ENCODE results near the gene JUN.

DNA sequence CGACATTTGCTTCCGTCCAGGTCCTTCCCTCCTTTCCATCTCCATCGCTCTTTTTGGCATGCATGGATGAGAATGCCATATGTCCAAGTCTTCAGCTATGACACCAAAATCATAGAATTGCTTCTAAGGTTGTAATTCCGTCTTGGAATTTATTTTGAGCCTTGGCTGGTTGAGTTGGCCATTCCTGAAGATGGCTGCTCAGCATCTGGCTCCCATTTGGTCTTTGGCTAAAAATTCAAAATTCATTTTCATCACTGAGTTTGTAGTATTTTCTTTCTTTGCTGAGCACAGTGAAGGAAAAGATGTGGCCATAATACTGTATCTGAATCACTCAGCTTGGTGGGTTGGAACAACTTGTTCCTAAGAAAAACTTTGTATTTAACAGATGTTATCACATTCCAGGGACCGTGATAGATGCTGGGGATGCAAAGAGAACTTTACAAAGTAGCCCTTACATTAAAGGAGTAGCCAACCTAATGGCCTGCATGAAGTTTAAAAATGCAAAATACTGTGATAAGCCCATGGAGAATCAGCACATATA lies 15.6 kb downstream of the JUN start:
- no peak for TF ChIP-seq POLR2A (IDR thresholded peaks at IDR 0.05)
- TF ChIP-seq, protein P1, sequence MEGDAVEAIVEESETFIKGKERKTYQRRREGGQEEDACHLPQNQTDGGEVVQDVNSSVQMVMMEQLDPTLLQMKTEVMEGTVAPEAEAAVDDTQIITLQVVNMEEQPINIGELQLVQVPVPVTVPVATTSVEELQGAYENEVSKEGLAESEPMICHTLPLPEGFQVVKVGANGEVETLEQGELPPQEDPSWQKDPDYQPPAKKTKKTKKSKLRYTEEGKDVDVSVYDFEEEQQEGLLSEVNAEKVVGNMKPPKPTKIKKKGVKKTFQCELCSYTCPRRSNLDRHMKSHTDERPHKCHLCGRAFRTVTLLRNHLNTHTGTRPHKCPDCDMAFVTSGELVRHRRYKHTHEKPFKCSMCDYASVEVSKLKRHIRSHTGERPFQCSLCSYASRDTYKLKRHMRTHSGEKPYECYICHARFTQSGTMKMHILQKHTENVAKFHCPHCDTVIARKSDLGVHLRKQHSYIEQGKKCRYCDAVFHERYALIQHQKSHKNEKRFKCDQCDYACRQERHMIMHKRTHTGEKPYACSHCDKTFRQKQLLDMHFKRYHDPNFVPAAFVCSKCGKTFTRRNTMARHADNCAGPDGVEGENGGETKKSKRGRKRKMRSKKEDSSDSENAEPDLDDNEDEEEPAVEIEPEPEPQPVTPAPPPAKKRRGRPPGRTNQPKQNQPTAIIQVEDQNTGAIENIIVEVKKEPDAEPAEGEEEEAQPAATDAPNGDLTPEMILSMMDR (IDR thresholded peaks at IDR 0.05 in 8 of 11, conservative IDR thresholded peaks at IDR 0.05 in 3 of 11), result no peak
- no peak for TF ChIP-seq POLR2AphosphoS5 (IDR thresholded peaks at IDR 0.05)
